HG02763 (cell line): ENCODE results near the gene TOM1L2.
A peak's percentile ranks its signal among the peaks of the same experiment; 100 is the strongest.

Experiments
- ATAC-seq: cut with Tn5 transposase; IDR thresholded peaks from one replicate; pipeline ENCODE4 v1.9.1; 2021; ENCODE audit warnings: mild to moderate bottlenecking, moderate library complexity; ENCODE audit not compliant: unreplicated experiment

TOM1L2 gene

GRCh38 chr17:17972126-17972951, at the start of gene TOM1L2, which contains the start of gene DRC3:
Gene TOM1L2 (minus strand): TSS chr17:17972400. CDS start chr17:17972313, 87 bp downstream.
Gene DRC3 (plus strand): TSS chr17:17972862. CDS start chr17:17977599, 4,737 bp downstream.
- ATAC-seq, result peak; percentile 94

GRCh38 chr17:18021372-18021771, 49.2 kb upstream of the TOM1L2 start:
- ATAC-seq, result no peak

- no peak for ATAC-seq
These were observed 48.8 kb upstream of the TOM1L2 start for GRCh38 chr17:18020971-18021370.

- no peak for ATAC-seq
These were observed 47.6 kb upstream of the TOM1L2 start for GRCh38 chr17:18019838-18020154.

GRCh38 chr17:18018411-18018921, 46.3 kb upstream of the TOM1L2 start:
- no peak for ATAC-seq

- no peak for ATAC-seq
These were observed 45.8 kb upstream of the TOM1L2 start for GRCh38 chr17:18017958-18018357.

- no peak for ATAC-seq
These were observed 44.2 kb upstream of the TOM1L2 start for GRCh38 chr17:18016426-18016825.

GRCh38 chr17:18015593-18015992, 43.4 kb upstream of the TOM1L2 start:
- ATAC-seq, result no peak

GRCh38 chr17:18014006-18014405, 41.8 kb upstream of the TOM1L2 start:
- ATAC-seq, result no peak

- ATAC-seq, result no peak
These were observed 39.1 kb upstream of the TOM1L2 start for GRCh38 chr17:18011286-18011685.

GRCh38 chr17:18009609-18010420, 37.6 kb upstream of the TOM1L2 start:
- ATAC-seq, result no peak

GRCh38 chr17:18008496-18009268, 36.5 kb upstream of the TOM1L2 start:
- no peak for ATAC-seq

- ATAC-seq, result no peak
These were observed 34.5 kb upstream of the TOM1L2 start for GRCh38 chr17:18006495-18007239.

- ATAC-seq, result no peak
These were observed 33.3 kb upstream of the TOM1L2 start for GRCh38 chr17:18005496-18005895.

- no peak for ATAC-seq
These were observed 32.7 kb upstream of the TOM1L2 start for GRCh38 chr17:18004884-18005305.

- ATAC-seq, result no peak
These were observed 32.1 kb upstream of the TOM1L2 start for GRCh38 chr17:18004345-18004744.

- no peak for ATAC-seq
These were observed 30.0 kb upstream of the TOM1L2 start for GRCh38 chr17:18002171-18002570.

GRCh38 chr17:18000030-18000408, 27.8 kb upstream of the TOM1L2 start:
- ATAC-seq, result no peak

- ATAC-seq, result no peak
These were observed 27.3 kb upstream of the TOM1L2 start for GRCh38 chr17:17999364-18000029.

GRCh38 chr17:17998934-17999333, 26.7 kb upstream of the TOM1L2 start:
- no peak for ATAC-seq
